CD4-positive, alpha-beta T cell treated with Interleukin-6 for 4 hours (primary cell): ENCODE results near the gene CAPN15.
"Not testable (repeated sequence)": the region's sequence is repeated elsewhere in the genome, so short reads cannot be mapped to it uniquely, and the experiment has no call there.

Experiments
- DNase-seq: peaks from one replicate; pipeline ENCODE4 v3.0.0-alpha.2; 2020; ENCODE audit warnings: mixed read lengths

CAPN15 gene

DNA sequence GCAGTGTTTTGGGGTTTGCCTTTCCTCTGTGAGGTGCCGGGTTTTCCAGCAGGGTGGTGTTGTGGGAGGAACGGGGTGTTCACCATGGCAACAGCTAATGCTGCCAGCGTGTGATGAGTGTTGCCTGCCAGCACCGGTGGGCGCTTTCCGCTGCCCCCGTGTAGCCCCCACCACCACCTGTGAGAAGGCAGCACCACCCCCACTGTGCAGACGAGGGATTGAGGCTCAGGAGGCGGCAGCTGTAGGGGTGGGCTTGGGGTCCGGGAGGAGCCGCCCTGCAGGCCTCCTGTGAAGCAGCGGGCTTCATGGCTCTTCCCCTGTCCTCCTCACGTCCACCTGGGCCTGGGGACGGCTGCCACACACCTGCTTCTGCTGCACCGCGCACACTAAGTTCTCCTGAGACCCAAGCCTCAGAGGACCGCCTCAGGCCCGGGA is 67.6 kb downstream of the CAPN15 start:
- DNase-seq = no peak

DNA sequence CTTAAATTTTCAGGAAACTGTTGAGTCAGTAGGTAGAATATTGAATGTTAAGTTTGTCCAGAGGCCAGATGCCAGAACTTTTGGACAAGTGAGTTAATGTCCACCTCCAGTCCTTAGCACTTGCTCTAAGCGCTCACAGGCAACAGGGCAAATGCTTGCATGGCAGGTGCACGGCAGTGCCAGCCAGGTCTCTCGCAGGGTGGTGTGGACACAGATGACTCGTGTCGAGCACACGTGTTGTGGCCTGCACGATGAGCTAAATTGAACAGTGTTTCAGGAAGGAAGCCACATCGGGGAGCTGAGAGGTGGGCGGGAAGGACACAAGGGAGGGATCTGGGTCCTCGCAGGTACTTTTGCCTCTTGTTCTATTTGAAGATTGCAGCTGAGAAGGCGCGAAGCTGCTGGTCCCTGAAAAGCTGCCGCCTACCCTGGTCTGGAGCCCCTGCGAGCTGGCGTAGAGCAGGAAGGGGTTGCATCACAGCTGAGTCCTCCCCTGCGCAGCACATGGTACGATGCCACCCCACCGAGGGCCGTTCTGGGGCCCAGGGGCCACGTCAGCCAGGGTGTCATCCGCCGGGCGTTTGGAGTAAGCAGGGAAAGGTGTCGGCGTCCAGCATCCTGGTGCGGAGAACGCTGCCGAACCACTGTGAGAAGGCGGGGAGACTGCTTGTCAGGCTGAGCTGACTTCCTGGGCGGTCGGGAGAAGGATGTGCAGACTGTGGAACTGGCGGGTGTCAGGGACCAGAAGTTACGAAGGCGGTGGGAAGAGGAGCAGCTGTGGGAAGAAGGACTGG is 68.6 kb downstream of the CAPN15 start:
- DNase-seq = no peak

DNA sequence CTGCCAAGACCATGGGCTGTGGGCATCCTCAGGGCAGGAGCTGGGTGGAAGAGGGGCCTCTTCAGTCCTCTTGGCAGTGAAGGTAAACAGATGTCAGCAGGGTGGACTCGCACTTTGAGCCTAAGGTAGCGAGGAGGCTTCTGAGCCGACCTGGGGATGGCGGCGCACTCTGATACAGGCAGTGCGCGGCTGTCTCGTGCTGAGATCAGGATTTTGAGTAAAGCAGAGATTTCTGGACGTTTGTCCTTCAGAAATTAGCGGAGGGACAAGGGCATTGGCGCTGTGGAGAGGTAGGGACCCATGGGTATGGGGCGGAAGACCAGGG is 69.2 kb downstream of the CAPN15 start:
- DNase-seq = no peak

DNA sequence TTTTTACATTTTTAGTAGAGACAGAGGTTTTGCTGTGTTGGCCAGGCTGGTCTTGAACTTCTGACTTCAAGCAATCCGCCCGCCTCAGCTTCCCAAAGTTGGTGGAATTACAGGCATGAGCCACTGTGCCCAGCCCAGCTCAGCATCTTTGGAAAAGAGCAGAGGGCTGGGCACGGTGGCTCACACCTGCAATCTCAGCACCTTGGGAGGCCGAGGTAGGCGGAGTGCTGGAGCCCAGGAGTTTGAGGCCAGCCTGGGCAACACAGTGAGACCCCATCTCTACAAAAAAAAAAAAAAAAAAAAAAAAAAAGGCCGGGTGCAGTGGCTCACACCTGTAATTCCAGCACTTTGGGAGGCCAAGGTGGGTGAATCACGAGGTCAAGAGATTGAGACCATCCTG is 70.1 kb downstream of the CAPN15 start:
- not testable (repeated sequence) for DNase-seq

DNA sequence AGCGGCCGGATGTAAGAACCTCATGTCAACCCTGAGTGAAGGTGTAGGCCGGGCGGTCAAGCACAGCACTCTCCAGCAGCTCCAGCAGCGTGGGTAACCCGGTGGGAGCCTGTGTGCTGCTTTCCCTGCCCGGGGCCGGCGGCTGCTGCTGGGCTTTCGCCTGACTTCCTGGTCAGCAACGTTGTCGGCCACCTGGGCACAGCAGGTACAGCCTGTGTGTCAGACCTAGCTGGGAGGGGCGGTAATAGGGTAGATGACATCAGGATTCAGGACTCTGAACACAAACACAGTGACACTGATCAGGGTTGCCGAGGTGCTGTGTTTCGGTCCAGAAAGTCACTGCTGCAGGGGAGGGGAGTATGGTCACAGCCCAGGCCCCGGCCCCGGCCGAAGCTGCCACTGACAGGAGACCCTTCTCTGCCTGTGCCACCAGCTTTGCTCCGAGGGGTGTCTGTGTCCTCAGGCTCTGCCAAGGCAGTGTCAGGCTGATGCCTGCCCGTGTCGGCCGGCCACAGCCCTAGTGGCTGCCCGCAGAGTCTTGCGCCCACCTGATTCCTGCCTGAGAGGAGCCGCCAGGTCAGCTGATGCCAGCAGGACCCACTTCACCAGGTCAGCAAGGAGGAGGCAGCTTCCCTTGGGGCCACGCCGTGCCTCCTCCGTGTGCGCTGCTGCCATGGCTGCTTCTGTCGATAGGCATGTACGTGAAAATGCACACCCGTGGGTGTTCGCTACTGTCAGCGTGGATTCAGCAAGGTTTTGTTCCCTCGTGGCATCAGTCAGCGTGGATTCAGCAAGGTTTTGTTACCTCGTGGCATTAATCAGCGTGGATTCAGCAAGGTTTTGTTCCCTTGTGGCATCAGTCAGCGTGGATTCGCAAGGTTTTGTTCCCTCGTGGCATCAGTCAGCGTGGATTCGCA is 71.6 kb downstream of the CAPN15 start:
- DNase-seq = no peak

DNA sequence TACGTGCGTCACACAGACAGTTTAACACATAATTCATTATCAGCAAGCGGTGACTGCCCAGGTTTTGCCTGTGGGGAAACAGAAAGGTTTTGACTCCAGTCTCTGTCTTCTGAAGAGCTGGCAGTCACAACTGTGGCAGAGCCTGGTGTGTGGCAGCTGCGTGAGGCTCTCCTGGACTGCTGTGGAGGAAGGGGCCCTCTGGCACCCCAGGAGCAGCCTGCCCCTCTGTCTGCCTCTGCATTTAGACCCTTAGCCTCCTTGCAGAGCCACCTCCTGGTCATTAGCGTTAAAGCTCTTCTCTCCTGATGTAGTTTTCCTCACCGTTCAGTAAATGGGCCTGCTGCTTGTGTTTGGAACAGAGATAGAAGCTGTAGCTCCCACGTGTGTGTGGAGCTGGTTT is 73.3 kb downstream of the CAPN15 start:
- no peak for DNase-seq

DNA sequence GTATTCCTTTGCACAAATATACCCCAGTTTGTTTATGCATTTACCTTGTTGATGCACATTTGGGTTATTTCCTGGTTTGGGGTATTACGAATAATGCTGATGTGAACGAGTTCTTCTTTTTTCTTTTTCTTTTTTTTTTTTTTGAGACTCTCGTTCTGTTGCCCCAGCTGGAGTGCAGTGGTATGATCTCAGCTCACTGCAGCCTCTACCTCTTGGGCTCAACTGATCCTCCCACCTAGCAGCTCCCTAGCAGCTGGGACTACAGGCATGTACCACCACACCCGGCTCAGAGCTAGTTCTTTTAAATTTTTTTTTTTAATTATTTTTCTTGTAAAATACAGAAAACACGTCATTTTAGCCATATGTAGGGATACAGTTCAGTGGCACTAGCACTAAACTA is 76.4 kb downstream of the CAPN15 start:
- no peak for DNase-seq
